ENCODE measurements around the gene TNFRSF25.
A peak's percentile ranks its signal among the peaks of the same experiment; 100 is the strongest.

GRCh38 chr1:6424000-6424565 is 41.9 kb downstream of the TNFRSF25 start:
- peak in 2 of 3 experiments; percentile 3 to 35; a peak in 2 of 4 replicates for TF ChIP-seq CTCF (IDR thresholded peaks at IDR 0.05; ENCODE audit: control extremely low read depth in 1 of 3, insufficient read depth in 1 of 3, low read depth in 1 of 3, low read length in 3 of 3)
- TF ChIP-seq FOSL1 (IDR thresholded peaks at IDR 0.05; ENCODE audit: insufficient read depth, low read depth, low read length): no peak
- TF ChIP-seq POLR2A (IDR thresholded peaks at IDR 0.05; ENCODE audit: control extremely low read depth in 1 of 2, low read depth in 2 of 2, low read length in 2 of 2): no peak
- no peak for TF ChIP-seq MAFK (IDR thresholded peaks at IDR 0.05; ENCODE audit: low read depth, low read length)
- no peak for TF ChIP-seq MAX (IDR thresholded peaks at IDR 0.05)
- TF ChIP-seq RAD21 (IDR thresholded peaks at IDR 0.05 in 1 of 2, conservative IDR thresholded peaks at IDR 0.05 in 1 of 2; ENCODE audit: low read depth in 2 of 2, low read length in 2 of 2): no peak
- TF ChIP-seq BCL11A (IDR thresholded peaks at IDR 0.05; ENCODE audit: low read depth in 2 of 2, low read length in 2 of 2): no peak
- no peak for TF ChIP-seq EP300 (IDR thresholded peaks at IDR 0.05; ENCODE audit: borderline replicate concordance in 1 of 2, low read depth in 2 of 2, low read length in 2 of 2)
- no peak for TF ChIP-seq SRF (IDR thresholded peaks at IDR 0.05; ENCODE audit: low read depth, low read length)
- TF ChIP-seq ATF3 (IDR thresholded peaks at IDR 0.05; ENCODE audit: insufficient read depth, low read depth, low read length): no peak
- no peak for TF ChIP-seq POLR2AphosphoS5 (IDR thresholded peaks at IDR 0.05; ENCODE audit: low read depth, low read length)
- no peak for TF ChIP-seq E2F6 (IDR thresholded peaks at IDR 0.05)

All from H1 (cell line).